ENCODE results near the gene EEFSEC. TPM values are rescaled to one million over a fixed set of nuclear protein-coding genes. Genes with fewer than 3 reads are reported as not detected.

EEFSEC gene
- total RNA-seq, 3 donors from 2014 or later = 9.7 to 10.9 (median 10.8) TPM

DNA sequence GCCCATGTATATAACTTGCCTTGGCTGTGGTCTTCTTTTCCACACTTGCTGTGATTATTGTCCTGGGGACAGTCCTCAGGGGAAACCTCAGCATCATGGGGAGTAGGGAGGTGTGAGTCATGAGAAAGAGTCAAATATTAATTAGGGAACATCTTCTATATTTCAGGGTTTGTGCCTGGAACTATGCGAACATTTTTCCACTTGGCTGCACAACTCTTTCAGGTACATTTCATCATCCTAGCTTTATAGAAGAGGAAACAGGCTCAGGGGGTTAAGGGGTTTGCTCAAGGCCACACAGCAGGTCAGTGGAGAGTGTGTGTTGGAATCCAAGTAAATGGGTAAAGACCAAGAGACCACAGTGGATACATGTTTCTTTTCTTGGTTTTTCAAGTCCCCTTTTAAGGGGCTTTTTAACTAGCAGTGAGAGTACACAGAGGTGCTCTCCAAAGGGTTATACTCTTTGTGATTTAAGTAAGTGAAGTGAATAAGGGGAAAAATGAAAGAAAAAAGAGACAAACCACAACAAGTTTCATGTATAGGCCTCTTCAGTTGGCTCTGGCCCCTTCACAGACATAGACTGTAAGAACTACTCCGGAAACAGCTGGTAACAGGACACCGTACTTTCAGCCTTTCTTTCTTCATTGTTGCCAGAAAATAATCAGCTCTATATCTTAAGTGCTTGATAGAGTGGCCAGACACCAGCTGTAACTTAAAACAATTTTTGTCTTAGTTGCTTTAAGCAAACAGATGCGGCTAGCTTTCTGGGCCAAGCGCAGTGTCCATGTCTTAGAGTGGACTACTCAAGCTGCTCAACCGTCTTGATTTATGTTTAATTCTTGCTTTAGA is 64.6 kb downstream of the EEFSEC start:
- H3K4me1 ChIP-seq (ENCODE audit: low read depth) = no peaks in the 10 kb centered on the region
- DNase-seq (no peak), ATAC-seq (no peak)
- no peaks in the 10 kb centered on the region for H3K36me3 ChIP-seq (ENCODE audit: low read depth)
- no peak overlapping the region for H3K4me3 ChIP-seq
- peaks cover 10% of the 10 kb centered on the region for H3K9me3 ChIP-seq
- TF ChIP-seq, protein P1, sequence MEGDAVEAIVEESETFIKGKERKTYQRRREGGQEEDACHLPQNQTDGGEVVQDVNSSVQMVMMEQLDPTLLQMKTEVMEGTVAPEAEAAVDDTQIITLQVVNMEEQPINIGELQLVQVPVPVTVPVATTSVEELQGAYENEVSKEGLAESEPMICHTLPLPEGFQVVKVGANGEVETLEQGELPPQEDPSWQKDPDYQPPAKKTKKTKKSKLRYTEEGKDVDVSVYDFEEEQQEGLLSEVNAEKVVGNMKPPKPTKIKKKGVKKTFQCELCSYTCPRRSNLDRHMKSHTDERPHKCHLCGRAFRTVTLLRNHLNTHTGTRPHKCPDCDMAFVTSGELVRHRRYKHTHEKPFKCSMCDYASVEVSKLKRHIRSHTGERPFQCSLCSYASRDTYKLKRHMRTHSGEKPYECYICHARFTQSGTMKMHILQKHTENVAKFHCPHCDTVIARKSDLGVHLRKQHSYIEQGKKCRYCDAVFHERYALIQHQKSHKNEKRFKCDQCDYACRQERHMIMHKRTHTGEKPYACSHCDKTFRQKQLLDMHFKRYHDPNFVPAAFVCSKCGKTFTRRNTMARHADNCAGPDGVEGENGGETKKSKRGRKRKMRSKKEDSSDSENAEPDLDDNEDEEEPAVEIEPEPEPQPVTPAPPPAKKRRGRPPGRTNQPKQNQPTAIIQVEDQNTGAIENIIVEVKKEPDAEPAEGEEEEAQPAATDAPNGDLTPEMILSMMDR (IDR thresholded peaks at IDR 0.05) = no peak
- intact Hi-C loops (cut with DNase I, micrococcal nuclease) = no loop called here

DNA sequence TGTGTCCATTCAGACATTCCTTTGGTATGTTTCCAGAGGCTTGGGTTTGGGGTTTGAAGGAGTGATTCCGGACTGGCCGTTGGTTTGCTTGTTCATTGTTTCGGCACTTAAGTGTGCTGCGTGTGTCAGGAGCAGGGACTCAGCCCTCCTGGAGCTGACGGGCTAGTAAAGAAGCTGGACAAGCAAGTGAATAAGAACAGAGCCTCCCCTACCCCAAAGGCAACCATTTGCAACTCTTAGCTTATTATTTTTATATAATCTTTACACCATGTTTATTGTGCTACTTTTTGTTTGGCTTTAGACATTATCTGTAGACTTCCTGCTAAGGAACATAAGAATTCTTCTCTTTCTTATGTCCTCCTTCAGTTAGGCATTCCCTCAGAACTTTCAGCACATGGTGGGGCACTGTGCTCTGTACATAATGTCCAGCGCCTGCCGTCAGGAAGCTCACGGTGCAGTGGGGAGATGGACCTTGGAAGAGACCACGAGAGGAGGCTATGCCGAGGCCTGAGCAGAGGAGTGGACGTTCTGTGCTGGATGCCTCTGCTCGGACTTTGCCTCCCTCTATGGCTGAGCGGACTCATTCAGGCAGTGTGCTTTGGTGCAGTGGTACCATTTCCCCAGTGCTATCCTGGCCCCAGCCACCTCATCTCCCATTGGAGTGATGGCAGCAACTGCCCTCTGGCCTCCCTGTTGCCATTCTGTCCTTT is 65.4 kb downstream of the EEFSEC start:
- intact Hi-C loops (cut with DNase I, micrococcal nuclease) = no loop called here
- Histone ChIP-seq H3K4me1 (ENCODE audit: low read depth) (no peaks in the 10 kb centered on the region), H3K9me3 (peaks cover 11% of the 10 kb centered on the region), H3K4me3 (no peak overlapping the region), H3K36me3 (ENCODE audit: low read depth) (no peaks in the 10 kb centered on the region)
- TF ChIP-seq, protein P1 (IDR thresholded peaks at IDR 0.05) = no peak
- DNase-seq (no peak), ATAC-seq (no peak)

DNA sequence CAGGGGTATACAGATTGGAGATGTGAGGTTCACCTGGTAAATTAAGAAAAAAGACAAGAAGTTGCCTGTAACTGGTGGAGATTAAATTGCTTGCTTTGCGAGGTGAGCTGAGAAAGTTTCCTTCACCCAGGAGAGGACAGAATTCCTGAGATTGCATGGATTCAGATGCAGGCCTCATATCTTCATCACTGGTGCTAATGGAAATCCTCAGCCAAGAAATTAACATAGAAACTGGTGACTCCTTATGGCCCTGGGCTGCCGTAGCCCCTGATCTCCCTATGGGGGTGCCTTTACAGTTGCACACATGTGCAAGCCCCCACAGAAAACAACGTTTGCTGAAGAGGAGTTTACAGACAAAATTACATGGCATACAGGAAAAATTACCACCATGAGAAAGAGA is 68.0 kb downstream of the EEFSEC start:
- intact Hi-C loops (cut with DNase I, micrococcal nuclease) = no loop called here
- no peak for DNase-seq
- H3K4me1 ChIP-seq (ENCODE audit: low read depth) = no peaks in the 10 kb centered on the region
- H3K9me3 ChIP-seq = peaks cover 11% of the 10 kb centered on the region
- ATAC-seq = no peak
- TF ChIP-seq, protein P1 (IDR thresholded peaks at IDR 0.05) = no peak
- H3K36me3 ChIP-seq (ENCODE audit: low read depth) = no peaks in the 10 kb centered on the region
- no peak overlapping the region for H3K4me3 ChIP-seq

DNA sequence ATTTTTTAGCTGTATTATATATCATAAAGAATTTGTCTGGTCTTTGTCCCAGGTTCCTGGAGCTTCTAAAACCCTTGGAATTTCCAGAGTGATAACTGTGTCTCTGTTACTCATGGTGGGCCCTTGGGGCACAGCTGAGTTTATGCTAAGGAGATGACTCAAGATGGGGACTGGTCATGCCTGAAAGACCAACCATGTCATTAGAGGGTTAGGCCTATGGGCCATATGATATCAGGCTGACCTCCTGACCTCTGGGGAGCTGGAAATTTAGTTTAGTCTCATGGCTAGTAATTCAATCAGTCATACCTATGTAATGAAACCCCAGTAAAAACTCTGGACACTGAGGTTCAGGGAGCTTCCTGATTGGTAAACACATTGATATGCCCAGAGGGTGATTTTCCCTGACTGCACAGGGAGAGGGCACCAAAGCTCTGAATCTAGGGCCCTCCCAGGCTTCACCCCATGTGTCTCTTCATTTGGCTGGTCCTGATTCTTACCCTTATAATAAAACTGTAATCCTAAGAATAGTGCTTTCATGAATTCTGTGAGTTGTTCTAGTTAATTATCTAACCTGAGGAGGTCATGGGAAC is 69.6 kb downstream of the EEFSEC start:
- intact Hi-C loops (cut with DNase I, micrococcal nuclease) = no loop called here
- no peak overlapping the region for H3K4me3 ChIP-seq
- TF ChIP-seq, protein P1 (IDR thresholded peaks at IDR 0.05) = no peak
- no peak for ATAC-seq
- H3K36me3 ChIP-seq (ENCODE audit: low read depth) = no peaks in the 10 kb centered on the region
- peaks cover 11% of the 10 kb centered on the region for H3K9me3 ChIP-seq
- H3K4me1 ChIP-seq (ENCODE audit: low read depth) = no peaks in the 10 kb centered on the region
- no peak for DNase-seq

DNA sequence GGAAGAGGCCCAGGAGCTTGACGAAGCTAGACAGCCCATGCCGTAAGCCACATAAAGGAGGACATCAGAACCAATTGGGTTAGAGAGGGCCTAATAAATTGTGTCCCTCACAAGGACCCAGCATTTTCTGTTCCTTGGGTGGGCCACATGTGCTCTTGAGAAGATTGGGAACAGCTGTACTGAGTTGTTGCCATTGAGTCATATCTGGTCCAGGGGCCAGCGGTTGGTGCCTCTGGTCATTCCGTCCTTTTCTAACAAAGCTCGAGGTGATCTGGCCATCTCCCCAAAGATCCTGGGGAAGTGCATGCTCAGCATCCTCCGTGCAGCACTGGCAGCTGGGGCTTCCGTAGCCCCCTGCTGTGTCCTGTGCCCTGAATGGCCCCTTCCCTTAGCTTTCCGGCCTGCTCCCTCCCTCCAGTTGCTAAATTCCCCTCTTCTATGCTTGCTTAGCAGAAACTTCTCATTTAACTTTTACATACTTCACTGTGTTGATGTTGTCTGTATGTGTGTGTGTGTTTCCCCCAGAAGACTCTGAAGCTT is 73.0 kb downstream of the EEFSEC start:
- intact Hi-C loops (cut with DNase I, micrococcal nuclease) = no loop called here
- no peak for ATAC-seq
- no peak for DNase-seq
- Histone ChIP-seq H3K9me3 (peaks cover 11% of the 10 kb centered on the region), H3K36me3 (ENCODE audit: low read depth) (no peaks in the 10 kb centered on the region), H3K4me1 (ENCODE audit: low read depth) (no peaks in the 10 kb centered on the region), H3K4me3 (no peak overlapping the region)
- TF ChIP-seq, protein P1 (IDR thresholded peaks at IDR 0.05) = no peak

All from mucosa of descending colon (tissue), 3 donors.